Gastroesophageal sphincter (tissue), 4 donors: ENCODE data around the gene PPM1B. TPM values are rescaled to one million over a fixed set of nuclear protein-coding genes. Genes with fewer than 3 reads are reported as not detected.

Experiments
- ATAC-seq: fragments of 150-250 bp; one replicate; pipeline ENCODE4 v1.9.1; 2016; ENCODE audit warnings: mild to moderate bottlenecking, moderate library complexity
- H3K27ac ChIP-seq, 4 donors: fragments of 200-600 bp; sonication (generic) in 3 of 4; 1 replicate in 3 of 4; 2 replicates in 1 of 4; pipeline ENCODE4 v1.5.1; 2016 to 2019
- H3K27me3 ChIP-seq: fragments of 200-600 bp; sonication (generic); one replicate; pipeline ENCODE4 v1.5.1; 2019
- H3K36me3 ChIP-seq, 2 donors: fragments of 200-600 bp; sonication (generic); one replicate each; pipeline ENCODE4 v1.5.1; 2019; ENCODE audit warnings: control low read depth in 1 of 2
- H3K4me1 ChIP-seq, 3 donors: fragments of 200-600 bp; sonication (generic); 1 replicate in 2 of 3; 2 replicates in 1 of 3; pipeline ENCODE4 v1.5.1; 2016 to 2019; ENCODE audit warnings: control low read depth in 2 of 3
- H3K4me3 ChIP-seq, 2 donors: fragments of 200-600 bp; sonication (generic); one replicate each; pipeline ENCODE4 v1.5.1; 2019; ENCODE audit warnings: mild to moderate bottlenecking in 1 of 2, moderate library complexity in 1 of 2
- H3K9me3 ChIP-seq, 3 donors: fragments of 200-600 bp; sonication (generic); one replicate each; pipeline ENCODE4 v1.5.1; 2017 to 2019; ENCODE audit warnings: control low read depth in 2 of 3
- EP300 ChIP-seq: sonication (generic); formaldehyde crosslinking; IDR thresholded peaks from one replicate; pipeline ENCODE4 v1.6.1; 2017; ENCODE audit warnings: antibody characterized with exemption, mild to moderate bottlenecking
- POLR2A ChIP-seq, 2 donors: fragments of 450-650 bp; IDR thresholded peaks; one replicate each; pipeline ENCODE4 v1.6.1; 2017; ENCODE audit warnings: antibody characterized with exemption in 2 of 2, mild to moderate bottlenecking in 2 of 2, moderate library complexity in 1 of 2
- POLR2AphosphoS5 ChIP-seq: sonication (generic); formaldehyde crosslinking; IDR thresholded peaks from one replicate; pipeline ENCODE4 v1.6.1; 2017; ENCODE audit warnings: antibody characterized with exemption
- WGBS, 2 donors: methylation state at CpG; one replicate each; pipeline ENCODE4 v1.1.5; 2018; ENCODE audit warnings: low coverage in 1 of 2; 5-methylcytosine and 5-hydroxymethylcytosine counted together
- total RNA-seq, 4 donors: library from RNA; depleted of rRNA; stranded (reverse); fragments of >200 nt; gene quantifications; one replicate each; pipeline ENCODE4 v1.1.0, GENCODE V29; 2016
- TF ChIP-seq, protein P1 (sequence below), 4 experiments: fragments of 200-600 bp in 2 of 4; fragments of 450-650 bp in 2 of 4; sonication (generic) in 1 of 4; IDR thresholded peaks; one replicate each; pipeline ENCODE4 v1.5.1; 2017 to 2019; ENCODE audit warnings: antibody characterized with exemption in 4 of 4, mild to moderate bottlenecking in 2 of 4, moderate library complexity in 2 of 4

Gene PPM1B
- total RNA-seq, 4 donors from 2014 or later: 62.9 to 125 (median 81.3) TPM

DNA sequence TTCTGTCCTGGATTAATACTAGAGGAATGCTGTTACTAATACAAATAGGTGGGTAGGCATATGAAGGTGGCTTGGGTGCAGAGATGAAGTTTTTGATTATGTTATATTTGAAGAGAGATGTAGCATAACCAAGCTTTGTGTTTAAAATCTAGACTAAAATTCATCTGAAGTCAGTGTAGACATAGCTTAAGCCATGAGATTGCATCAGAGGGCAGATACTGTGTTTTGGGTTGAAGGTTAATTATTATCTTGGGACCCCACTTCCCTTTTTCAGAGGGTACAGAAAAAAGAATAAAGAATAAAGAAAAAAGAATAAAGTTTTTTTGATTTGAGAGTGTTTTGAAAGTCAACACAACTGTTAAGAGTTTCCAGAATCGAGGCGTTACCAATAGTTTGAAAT, 13.0 kb downstream of the PPM1B start:
- no peaks in the 10 kb centered on the region for H3K27me3 ChIP-seq
- H3K9me3 ChIP-seq: no peaks in the 10 kb centered on the region
- WGBS, 2 donors: 96 to 98% methylated on average over 2 of the region's 2 CpGs
- peaks cover 0 to 12% of the 10 kb centered on the region in 2 donors for H3K36me3 ChIP-seq
- peaks cover 6 to 99% (median 11%) of the 10 kb centered on the region in 3 donors for H3K4me1 ChIP-seq
- no peak overlapping the region for H3K4me3 ChIP-seq
- ATAC-seq: no peak
- TF ChIP-seq POLR2AphosphoS5: no peak
- H3K27ac ChIP-seq: no peak overlapping the region

DNA sequence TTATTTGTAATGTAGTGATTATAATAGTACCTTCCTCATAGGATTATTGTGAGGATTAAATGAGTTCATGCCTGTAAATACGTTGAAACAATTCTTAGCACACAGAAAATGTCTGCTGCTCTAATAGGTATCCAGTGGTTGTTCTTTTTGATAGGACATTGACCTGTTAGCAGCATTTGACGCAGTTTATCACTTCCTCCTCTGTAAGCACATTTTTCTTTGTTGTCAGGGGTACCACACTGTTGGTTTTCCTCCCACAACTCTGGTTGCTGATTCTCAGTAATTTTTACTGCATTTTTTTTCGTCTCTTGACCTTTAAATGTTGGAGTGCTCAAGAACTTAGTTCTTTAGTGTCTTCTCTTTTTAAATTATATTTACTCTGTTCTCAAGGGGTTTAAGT, 15.4 kb downstream of the PPM1B start:
- TF ChIP-seq, protein P1, sequence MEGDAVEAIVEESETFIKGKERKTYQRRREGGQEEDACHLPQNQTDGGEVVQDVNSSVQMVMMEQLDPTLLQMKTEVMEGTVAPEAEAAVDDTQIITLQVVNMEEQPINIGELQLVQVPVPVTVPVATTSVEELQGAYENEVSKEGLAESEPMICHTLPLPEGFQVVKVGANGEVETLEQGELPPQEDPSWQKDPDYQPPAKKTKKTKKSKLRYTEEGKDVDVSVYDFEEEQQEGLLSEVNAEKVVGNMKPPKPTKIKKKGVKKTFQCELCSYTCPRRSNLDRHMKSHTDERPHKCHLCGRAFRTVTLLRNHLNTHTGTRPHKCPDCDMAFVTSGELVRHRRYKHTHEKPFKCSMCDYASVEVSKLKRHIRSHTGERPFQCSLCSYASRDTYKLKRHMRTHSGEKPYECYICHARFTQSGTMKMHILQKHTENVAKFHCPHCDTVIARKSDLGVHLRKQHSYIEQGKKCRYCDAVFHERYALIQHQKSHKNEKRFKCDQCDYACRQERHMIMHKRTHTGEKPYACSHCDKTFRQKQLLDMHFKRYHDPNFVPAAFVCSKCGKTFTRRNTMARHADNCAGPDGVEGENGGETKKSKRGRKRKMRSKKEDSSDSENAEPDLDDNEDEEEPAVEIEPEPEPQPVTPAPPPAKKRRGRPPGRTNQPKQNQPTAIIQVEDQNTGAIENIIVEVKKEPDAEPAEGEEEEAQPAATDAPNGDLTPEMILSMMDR (IDR thresholded peaks at IDR 0.05): no peak
- TF ChIP-seq POLR2AphosphoS5: no peak
- no peak for TF ChIP-seq EP300
- TF ChIP-seq POLR2A (IDR thresholded peaks at IDR 0.05): no peak
- Histone ChIP-seq H3K4me1 (peaks cover 6 to 96% (median 11%) of the 10 kb centered on the region in 3 donors), H3K36me3 (peaks cover 0 to 12% of the 10 kb centered on the region in 2 donors), H3K27me3 (no peaks in the 10 kb centered on the region), H3K27ac (no peak overlapping the region), H3K9me3 (no peaks in the 10 kb centered on the region), H3K4me3 (no peak overlapping the region)
- 64 to 74% methylated on average over 3 of the region's 3 CpGs for WGBS, 2 donors
- no peak for ATAC-seq

DNA sequence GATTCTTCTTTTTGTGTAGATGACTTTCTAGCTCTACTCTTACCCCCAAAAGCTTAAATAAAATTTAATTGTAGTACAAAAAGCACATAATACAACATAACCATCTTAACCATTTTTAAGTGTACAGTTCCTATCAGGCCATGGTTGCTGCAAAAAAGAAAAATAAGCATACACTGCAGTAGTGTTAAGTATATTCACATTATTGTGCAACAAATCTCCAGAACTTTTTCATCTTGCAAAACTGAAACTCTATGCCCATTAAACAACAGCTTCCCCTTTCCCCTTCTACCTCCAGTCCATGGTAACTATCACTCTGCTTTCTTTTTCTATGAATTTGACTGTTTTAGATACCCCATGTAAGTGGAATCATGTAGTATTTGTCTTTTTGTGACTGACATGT, 18.1 kb downstream of the PPM1B start:
- no peaks in the 10 kb centered on the region for H3K9me3 ChIP-seq
- no peak overlapping the region for H3K4me3 ChIP-seq
- no peaks in the 10 kb centered on the region for H3K27me3 ChIP-seq
- no peak for TF ChIP-seq POLR2A (IDR thresholded peaks at IDR 0.05)
- no peak for TF ChIP-seq EP300
- TF ChIP-seq, protein P1 (IDR thresholded peaks at IDR 0.05): no peak
- TF ChIP-seq POLR2AphosphoS5: no peak
- no peak overlapping the region for H3K27ac ChIP-seq
- peaks cover 0 to 91% (median 6%) of the 10 kb centered on the region in 3 donors for H3K4me1 ChIP-seq
- H3K36me3 ChIP-seq: peaks cover 0 to 4% of the 10 kb centered on the region in 2 donors
- ATAC-seq: no peak

DNA sequence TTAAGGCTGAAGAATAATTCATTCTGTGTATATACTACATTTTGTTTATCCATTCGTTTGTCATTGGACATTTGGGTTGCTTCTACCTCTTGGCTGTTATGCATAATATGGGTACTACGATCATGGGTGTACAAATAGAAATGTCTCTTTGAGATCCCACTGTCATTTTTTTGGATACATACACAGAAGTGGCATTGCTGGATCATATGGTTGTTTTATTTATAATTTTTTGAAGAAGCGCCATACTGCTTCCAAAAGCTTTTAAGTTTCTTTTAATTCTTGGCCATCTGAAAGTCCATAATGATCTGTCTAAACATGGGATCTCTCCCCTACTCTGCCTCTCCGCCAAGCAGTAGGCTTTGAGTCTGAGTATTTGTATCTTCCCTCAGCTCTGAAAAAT, 18.6 kb downstream of the PPM1B start:
- no peaks in the 10 kb centered on the region for H3K9me3 ChIP-seq
- 88% methylated on average over 4 of the region's 4 CpGs for WGBS, 2 donors
- H3K27ac ChIP-seq: no peak overlapping the region
- TF ChIP-seq POLR2A (IDR thresholded peaks at IDR 0.05) (no peak), POLR2AphosphoS5 (no peak), EP300 (no peak)
- TF ChIP-seq, protein P1 (IDR thresholded peaks at IDR 0.05): no peak
- no peak for ATAC-seq
- H3K4me1 ChIP-seq: peaks cover 0 to 90% (median 6%) of the 10 kb centered on the region in 3 donors
- peaks cover 0 to 4% of the 10 kb centered on the region in 2 donors for H3K36me3 ChIP-seq
- H3K27me3 ChIP-seq: no peaks in the 10 kb centered on the region
- H3K4me3 ChIP-seq: no peak overlapping the region

DNA sequence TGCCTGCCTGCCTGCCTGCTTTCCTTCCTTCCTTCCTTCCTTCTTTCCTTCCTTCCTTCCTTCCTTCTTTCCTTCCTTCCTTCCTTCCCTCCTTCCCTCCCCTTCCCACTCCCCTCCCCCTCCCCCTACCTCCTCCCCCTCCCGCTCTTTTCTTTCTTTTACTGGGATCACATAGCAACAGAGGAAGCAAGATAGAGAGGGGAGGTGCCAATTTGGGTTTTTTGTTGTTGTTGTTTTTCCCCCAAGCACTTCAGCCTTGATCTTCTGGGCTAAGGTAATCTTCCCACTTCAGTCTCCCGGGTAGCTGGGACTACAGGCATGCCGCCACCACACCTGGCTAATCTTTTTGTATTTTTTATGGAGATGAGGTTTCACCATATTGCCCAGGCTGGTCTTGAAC, 20.0 kb downstream of the PPM1B start:
- no peak for TF ChIP-seq POLR2A (IDR thresholded peaks at IDR 0.05)
- H3K9me3 ChIP-seq: no peaks in the 10 kb centered on the region
- no peak overlapping the region for H3K4me3 ChIP-seq
- peaks cover 0 to 4% of the 10 kb centered on the region in 2 donors for H3K36me3 ChIP-seq
- peaks cover 0 to 90% (median 3%) of the 10 kb centered on the region in 3 donors for H3K4me1 ChIP-seq
- H3K27me3 ChIP-seq: no peaks in the 10 kb centered on the region
- no peak for ATAC-seq
- WGBS, 2 donors: 100% methylated on average over 1 of the region's 3 CpGs
- H3K27ac ChIP-seq: no peak overlapping the region

DNA sequence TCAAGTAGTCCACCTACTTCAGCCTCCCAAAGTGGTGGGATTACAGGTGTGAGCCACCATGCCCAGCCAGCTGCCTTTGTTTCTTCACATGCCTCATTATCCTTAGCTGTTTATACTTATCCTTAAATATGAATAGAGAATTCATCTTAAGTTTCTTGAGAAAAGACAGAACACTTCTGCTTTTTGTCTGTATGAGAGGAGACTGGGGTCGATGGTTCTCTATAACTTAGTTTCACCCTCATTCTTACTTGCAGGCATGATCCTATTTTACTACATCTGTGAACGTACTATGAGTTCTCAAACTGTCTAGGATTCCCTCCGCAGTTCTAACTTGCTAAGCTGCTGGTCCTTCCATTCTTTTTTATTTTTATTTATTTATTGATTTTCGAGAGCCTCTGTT, 20.4 kb downstream of the PPM1B start:
- H3K4me3 ChIP-seq: no peak overlapping the region
- H3K9me3 ChIP-seq: no peaks in the 10 kb centered on the region
- no peak overlapping the region for H3K27ac ChIP-seq
- WGBS, 2 donors: 80 to 84% methylated on average over 3 to 4 of the region's 4 CpGs
- TF ChIP-seq, protein P1 (IDR thresholded peaks at IDR 0.05): no peak
- TF ChIP-seq POLR2AphosphoS5: no peak
- no peak for TF ChIP-seq EP300
- TF ChIP-seq POLR2A (IDR thresholded peaks at IDR 0.05): no peak
- H3K27me3 ChIP-seq: no peaks in the 10 kb centered on the region
- no peak for ATAC-seq
- H3K36me3 ChIP-seq: peaks cover 0 to 7% of the 10 kb centered on the region in 2 donors
- H3K4me1 ChIP-seq: peaks cover 0 to 90% (median 3%) of the 10 kb centered on the region in 3 donors
